SU-DHL-6 (cell line): ENCODE measurements around the gene PTDSS2.

Source experiments
- H2AFZ ChIP-seq: fragments of 200-600 bp; sonication (generic); 2 replicates; pipeline ENCODE4 v1.6.1; 2014; ENCODE audit warnings: low read depth, mild to moderate bottlenecking, moderate library complexity, mixed read lengths, antibody characterized with exemption, low read length; ENCODE audit not compliant: severe bottlenecking
- H3F3A ChIP-seq: fragments of 200-600 bp; shearing (Covaris generic); 2 replicates; pipeline ENCODE4 v1.6.0; 2016; ENCODE audit warnings: antibody characterized with exemption, mild to moderate bottlenecking; ENCODE audit not compliant: insufficient read depth
- H3K27ac ChIP-seq: fragments of 200-600 bp; sonication (generic); 2 replicates; pipeline ENCODE4 v1.5.1; 2016; ENCODE audit warnings: low read depth, mild to moderate bottlenecking, low read length, moderate library complexity, mixed read lengths
- H3K27me3 ChIP-seq: fragments of 200-600 bp; sonication (generic), shearing (Covaris generic); 2 replicates; pipeline ENCODE4 v1.6.0; 2014; ENCODE audit warnings: mild to moderate bottlenecking, low read length
- H3K36me3 ChIP-seq: fragments of 200-600 bp; sonication (generic); 2 replicates; pipeline ENCODE4 v1.6.1; 2014; ENCODE audit warnings: mild to moderate bottlenecking, low read length, mixed read lengths
- H3K4me2 ChIP-seq: fragments of 300-600, 200-600 bp; shearing (Covaris generic), sonication (generic); 2 replicates; pipeline ENCODE4 v1.6.0; 2014; ENCODE audit warnings: low read length, low read depth, mild to moderate bottlenecking; ENCODE audit not compliant: poor library complexity, severe bottlenecking
- H3K4me3 ChIP-seq: fragments of 200-600 bp; sonication (generic); 2 replicates; pipeline ENCODE4 v1.5.1; 2014; ENCODE audit warnings: antibody characterized with exemption, low read length, mild to moderate bottlenecking, mixed read lengths; ENCODE audit not compliant: insufficient read depth, poor library complexity, severe bottlenecking
- H3K79me2 ChIP-seq: fragments of 200-600 bp; sonication (generic); 2 replicates; pipeline ENCODE4 v1.6.1; 2014; ENCODE audit warnings: mild to moderate bottlenecking, low read length, moderate library complexity; ENCODE audit not compliant: insufficient read depth
- H3K9ac ChIP-seq: fragments of 200-600 bp; sonication (generic); 2 replicates; pipeline ENCODE4 v1.7.0; 2014; ENCODE audit warnings: mild to moderate bottlenecking, low read length
- H3K9me2 ChIP-seq: fragments of 200-600 bp; sonication (generic); replicated peaks from 2 replicates; pipeline ENCODE4 v1.6.1; 2014; ENCODE audit warnings: low read length; ENCODE audit not compliant: insufficient read depth
- H3K9me3 ChIP-seq: fragments of 200-600 bp; sonication (generic); 2 replicates; pipeline ENCODE4 v1.6.1; 2014; ENCODE audit warnings: low read length, mixed read lengths; ENCODE audit not compliant: insufficient read depth
- H4K20me1 ChIP-seq: fragments of 200-600 bp; sonication (generic); 2 replicates; pipeline ENCODE4 v1.6.1; 2014; ENCODE audit warnings: low read depth, mild to moderate bottlenecking, antibody characterized with exemption, low read length, moderate library complexity, mixed read lengths
- CTCF ChIP-seq: fragments of 200-600 bp; sonication (generic); IDR thresholded peaks from one replicate; pipeline ENCODE4 v1.5.1; 2017; ENCODE audit warnings: antibody characterized with exemption, mild to moderate bottlenecking, low read length, moderate library complexity; ENCODE audit not compliant: insufficient read depth, poor library complexity, severe bottlenecking
- EZH2phosphoT487 ChIP-seq: fragments of 200-600 bp; sonication (generic), shearing (Covaris generic); conservative IDR thresholded peaks from 2 replicates; pipeline ENCODE4 v1.6.1; 2018; ENCODE audit warnings: mild to moderate bottlenecking, antibody characterized with exemption, low read length, moderate library complexity, mixed read lengths

Gene PTDSS2

GRCh38 chr11:452203-452744 is 2.2 kb downstream of the PTDSS2 start:
- H3K4me2 ChIP-seq, result no peak overlapping the region
- no peak overlapping the region for H3K4me3 ChIP-seq
- H3K9me3 ChIP-seq, result no peaks in the 10 kb centered on the region
- no peaks in the 10 kb centered on the region for H3K9me2 ChIP-seq
- peaks cover 12% of the 10 kb centered on the region for H3F3A ChIP-seq
- H3K9ac ChIP-seq, result no peak overlapping the region
- no peaks in the 10 kb centered on the region for H3K36me3 ChIP-seq
- H3K27ac ChIP-seq, result no peak overlapping the region
- H4K20me1 ChIP-seq, result no peaks in the 10 kb centered on the region
- H2AFZ ChIP-seq, result no peak overlapping the region
- H3K27me3 ChIP-seq, result no peaks in the 10 kb centered on the region
- peaks cover 14% of the 10 kb centered on the region for H3K79me2 ChIP-seq
- TF ChIP-seq EZH2phosphoT487, result no peak
- no peak for TF ChIP-seq CTCF

- Histone ChIP-seq H3K27ac (no peak overlapping the region), H3K36me3 (no peaks in the 10 kb centered on the region), H3K4me3 (no peak overlapping the region), H3K4me2 (no peak overlapping the region), H2AFZ (no peak overlapping the region), H3K9me2 (no peaks in the 10 kb centered on the region), H3K79me2 (peaks cover 14% of the 10 kb centered on the region), H3K9ac (no peak overlapping the region), H3K27me3 (no peaks in the 10 kb centered on the region), H4K20me1 (no peaks in the 10 kb centered on the region), H3K9me3 (no peaks in the 10 kb centered on the region), H3F3A (peaks cover 12% of the 10 kb centered on the region)
- TF ChIP-seq CTCF, result no peak
- TF ChIP-seq EZH2phosphoT487, result no peak
Observed at GRCh38 chr11:452916-453527, 2.9 kb downstream of the PTDSS2 start.

GRCh38 chr11:453564-453963 is 3.5 kb downstream of the PTDSS2 start:
- H3K27ac ChIP-seq, result no peak overlapping the region
- no peak overlapping the region for H2AFZ ChIP-seq
- TF ChIP-seq EZH2phosphoT487 (no peak), CTCF (no peak)
- no peak overlapping the region for H3K9ac ChIP-seq
- H3K36me3 ChIP-seq, result no peaks in the 10 kb centered on the region
- H4K20me1 ChIP-seq, result no peaks in the 10 kb centered on the region
- H3F3A ChIP-seq, result peaks cover 9% of the 10 kb centered on the region
- no peak overlapping the region for H3K4me3 ChIP-seq
- no peaks in the 10 kb centered on the region for H3K27me3 ChIP-seq
- H3K4me2 ChIP-seq, result no peak overlapping the region
- peaks cover 14% of the 10 kb centered on the region for H3K79me2 ChIP-seq
- H3K9me3 ChIP-seq, result no peaks in the 10 kb centered on the region
- no peaks in the 10 kb centered on the region for H3K9me2 ChIP-seq
